HL-60 (cell line): ENCODE data around the gene GALNT13.
"Not testable (repeated sequence)": the region's sequence is repeated elsewhere in the genome, so short reads cannot be mapped to it uniquely, and the experiment has no call there.

Source experiments
- DNase-seq, 2 experiments: peaks; one replicate each; pipeline ENCODE4 v3.0.0-alpha.2; 2010 to 2020; ENCODE audit warnings: low read depth in 1 of 2, low spot score in 1 of 2
- H3K27ac ChIP-seq: fragments of 250-450 bp; sonication (Bioruptor Pico); replicated peaks from 2 replicates; pipeline ENCODE4 v1.5.1; 2020; ENCODE audit warnings: mild to moderate bottlenecking, moderate library complexity
- H3K27me3 ChIP-seq: fragments of 250-450 bp; sonication (Bioruptor Pico); 2 replicates; pipeline ENCODE4 v1.5.1; 2021; ENCODE audit warnings: mild to moderate bottlenecking, moderate library complexity; ENCODE audit not compliant: insufficient read depth, poor library complexity, severe bottlenecking
- H3K4me3 ChIP-seq: replicated peaks from 2 replicates; pipeline ENCODE4 v1.5.1; 2011; ENCODE audit warnings: mild to moderate bottlenecking, control low read depth, low read length; ENCODE audit not compliant: insufficient read depth
- GABPA ChIP-seq: IDR thresholded peaks from 2 replicates; pipeline ENCODE4 v1.6.1; 2012; ENCODE audit warnings: low read depth
- POLR2AphosphoS5 ChIP-seq: IDR thresholded peaks from 2 replicates; pipeline ENCODE4 v1.6.1; 2012; ENCODE audit warnings: low read depth
- REST ChIP-seq: IDR thresholded peaks from 2 replicates; pipeline ENCODE4 v1.6.1; 2012; ENCODE audit warnings: low read depth; ENCODE audit not compliant: insufficient replicate concordance
- SPI1 ChIP-seq: IDR thresholded peaks from 2 replicates; pipeline ENCODE4 v1.6.1; 2012; ENCODE audit warnings: low read depth, mild to moderate bottlenecking, borderline replicate concordance
- TF ChIP-seq, protein P1 (sequence below): IDR thresholded peaks from one replicate; pipeline ENCODE4 v1.5.1; 2011; ENCODE audit warnings: low read length, control low read depth, inconsistent platforms; ENCODE audit not compliant: insufficient read depth

GALNT13 gene

GRCh38 chr2:154462634-154463033 is 590.9 kb downstream of the GALNT13 start:
- Histone ChIP-seq H3K4me3 (no peak overlapping the region), H3K27me3 (no peaks in the 10 kb centered on the region), H3K27ac (no peak overlapping the region)
- no peak for DNase-seq
- TF ChIP-seq, protein P1, sequence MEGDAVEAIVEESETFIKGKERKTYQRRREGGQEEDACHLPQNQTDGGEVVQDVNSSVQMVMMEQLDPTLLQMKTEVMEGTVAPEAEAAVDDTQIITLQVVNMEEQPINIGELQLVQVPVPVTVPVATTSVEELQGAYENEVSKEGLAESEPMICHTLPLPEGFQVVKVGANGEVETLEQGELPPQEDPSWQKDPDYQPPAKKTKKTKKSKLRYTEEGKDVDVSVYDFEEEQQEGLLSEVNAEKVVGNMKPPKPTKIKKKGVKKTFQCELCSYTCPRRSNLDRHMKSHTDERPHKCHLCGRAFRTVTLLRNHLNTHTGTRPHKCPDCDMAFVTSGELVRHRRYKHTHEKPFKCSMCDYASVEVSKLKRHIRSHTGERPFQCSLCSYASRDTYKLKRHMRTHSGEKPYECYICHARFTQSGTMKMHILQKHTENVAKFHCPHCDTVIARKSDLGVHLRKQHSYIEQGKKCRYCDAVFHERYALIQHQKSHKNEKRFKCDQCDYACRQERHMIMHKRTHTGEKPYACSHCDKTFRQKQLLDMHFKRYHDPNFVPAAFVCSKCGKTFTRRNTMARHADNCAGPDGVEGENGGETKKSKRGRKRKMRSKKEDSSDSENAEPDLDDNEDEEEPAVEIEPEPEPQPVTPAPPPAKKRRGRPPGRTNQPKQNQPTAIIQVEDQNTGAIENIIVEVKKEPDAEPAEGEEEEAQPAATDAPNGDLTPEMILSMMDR, result no peak
- TF ChIP-seq GABPA (no peak), SPI1 (no peak), REST (no peak), POLR2AphosphoS5 (no peak)

DNA sequence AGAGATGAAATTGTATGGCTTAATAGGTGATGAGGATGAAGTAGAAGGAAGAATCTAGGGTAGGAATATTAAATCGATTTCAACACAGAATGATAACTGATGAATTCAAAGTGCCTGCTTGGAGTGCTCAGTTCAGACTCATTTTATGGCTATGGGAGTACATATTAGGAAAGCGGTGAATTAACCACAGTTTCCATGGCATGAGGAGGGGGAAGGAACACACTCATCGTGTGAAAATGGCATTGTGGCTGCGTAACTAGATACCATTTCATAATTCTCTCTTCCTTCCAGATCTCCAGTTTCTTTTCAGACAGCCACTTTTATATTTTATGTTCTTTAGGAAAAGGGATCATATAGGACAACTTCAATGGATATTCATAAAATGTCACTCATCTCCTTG is 594.5 kb downstream of the GALNT13 start:
- H3K27ac ChIP-seq, result no peak overlapping the region
- TF ChIP-seq GABPA (no peak), POLR2AphosphoS5 (no peak), SPI1 (no peak), REST (no peak)
- TF ChIP-seq, protein P1, result no peak
- no peak overlapping the region for H3K4me3 ChIP-seq
- no peak for DNase-seq
- no peaks in the 10 kb centered on the region for H3K27me3 ChIP-seq

GRCh38 chr2:154470376-154470775 is 598.7 kb downstream of the GALNT13 start:
- no peak for DNase-seq
- Histone ChIP-seq H3K27me3 (no peaks in the 10 kb centered on the region), H3K27ac (no peak overlapping the region), H3K4me3 (no peak overlapping the region)
- TF ChIP-seq POLR2AphosphoS5 (no peak), REST (no peak), GABPA (no peak), SPI1 (no peak)
- TF ChIP-seq, protein P1, result no peak

- H3K27me3 ChIP-seq, DNase-seq, H3K4me3 ChIP-seq, H3K27ac ChIP-seq: not testable (repeated sequence)
Observed at GRCh38 chr2:154471492-154471891, 599.8 kb downstream of the GALNT13 start.
